IgD-negative memory B cell (primary cell): ENCODE data around the gene COL13A1. TPM values are rescaled to one million over a fixed set of nuclear protein-coding genes. Genes with fewer than 3 reads are reported as not detected.
A peak's percentile ranks its signal among the peaks of the same experiment; 100 is the strongest.

Source experiments
- H3K27ac Mint-ChIP-seq, 3 donors: one replicate each; pipeline ENCODE4 v1.8.0; 2020 to 2022; ENCODE audit warnings: mild to moderate bottlenecking in 3 of 3, mixed read lengths in 3 of 3, moderate library complexity in 1 of 3
- H3K27me3 Mint-ChIP-seq: one replicate; pipeline ENCODE4 v1.8.0; 2021; ENCODE audit warnings: mixed read lengths
- H3K36me3 Mint-ChIP-seq: one replicate; pipeline ENCODE4 v1.8.0; 2020; ENCODE audit warnings: mild to moderate bottlenecking, mixed read lengths
- H3K4me1 Mint-ChIP-seq, 3 donors: one replicate each; pipeline ENCODE4 v1.8.0; 2020 to 2022; ENCODE audit warnings: mixed read lengths in 3 of 3, mild to moderate bottlenecking in 1 of 3
- H3K4me3 Mint-ChIP-seq, 4 donors: one replicate each; pipeline ENCODE4 v1.8.0; 2020 to 2022; ENCODE audit warnings: mild to moderate bottlenecking in 4 of 4, mixed read lengths in 4 of 4, moderate library complexity in 3 of 4
- H3K9me3 Mint-ChIP-seq, 3 donors: one replicate each; pipeline ENCODE4 v1.8.0; 2020 to 2021; ENCODE audit warnings: mixed read lengths in 3 of 3, mild to moderate bottlenecking in 1 of 3
- polyA plus RNA-seq: library from polyadenylated mRNA; unstranded; fragments of 300-500 nt; fragmentation: Illumina TruSeq; gene quantifications from one replicate; pipeline ENCODE4 v1.2.3, GENCODE V29; 2021

The COL13A1 gene
- polyA plus RNA-seq, 1 donor from 2014 or later: not detected

- no peak overlapping the region for H3K27ac Mint-ChIP-seq
- peaks cover 33% of the 10 kb centered on the region for H3K27me3 Mint-ChIP-seq
- H3K36me3 Mint-ChIP-seq: no peaks in the 10 kb centered on the region
- H3K4me1 Mint-ChIP-seq: no peaks in the 10 kb centered on the region
- peaks cover 2 to 12% (median 7%) of the 10 kb centered on the region in 3 donors for H3K9me3 Mint-ChIP-seq
- H3K4me3 Mint-ChIP-seq: no peak overlapping the region
These were observed 172.9 kb downstream of the COL13A1 start for GRCh38 chr10:69974551-69975155.

GRCh38 chr10:69976795-69977546, 175.3 kb downstream of the COL13A1 start:
- peaks cover 5 to 24% (median 17%) of the 10 kb centered on the region in 3 donors for H3K9me3 Mint-ChIP-seq
- H3K4me1 Mint-ChIP-seq: no peaks in the 10 kb centered on the region
- H3K4me3 Mint-ChIP-seq: no peak overlapping the region
- H3K27me3 Mint-ChIP-seq: peaks cover 33% of the 10 kb centered on the region
- peaks cover 7% of the 10 kb centered on the region for H3K36me3 Mint-ChIP-seq
- peak overlapping the region in 1 of 3 donors; percentile 6 for H3K27ac Mint-ChIP-seq

GRCh38 chr10:69979174-69979573, 177.5 kb downstream of the COL13A1 start:
- Mint-ChIP-seq H3K9me3 (peaks cover 5 to 24% (median 17%) of the 10 kb centered on the region in 3 donors), H3K4me1 (no peaks in the 10 kb centered on the region), H3K36me3 (peaks cover 7% of the 10 kb centered on the region), H3K4me3 (no peak overlapping the region), H3K27me3 (peaks cover 27% of the 10 kb centered on the region), H3K27ac (no peak overlapping the region)

- peaks cover 18% of the 10 kb centered on the region for H3K27me3 Mint-ChIP-seq
- H3K36me3 Mint-ChIP-seq: peaks cover 7% of the 10 kb centered on the region
- H3K9me3 Mint-ChIP-seq: peaks cover 5 to 24% (median 19%) of the 10 kb centered on the region in 3 donors
- no peak overlapping the region for H3K27ac Mint-ChIP-seq
- H3K4me3 Mint-ChIP-seq: no peak overlapping the region
- H3K4me1 Mint-ChIP-seq: no peaks in the 10 kb centered on the region
These were observed 179.0 kb downstream of the COL13A1 start for GRCh38 chr10:69980672-69981071.

- no peaks in the 10 kb centered on the region for H3K4me1 Mint-ChIP-seq
- H3K27me3 Mint-ChIP-seq: peaks cover 4% of the 10 kb centered on the region
- no peak overlapping the region for H3K27ac Mint-ChIP-seq
- no peak overlapping the region for H3K4me3 Mint-ChIP-seq
- H3K36me3 Mint-ChIP-seq: no peaks in the 10 kb centered on the region
- peaks cover 0 to 3% (median 0%) of the 10 kb centered on the region in 3 donors for H3K9me3 Mint-ChIP-seq
These were observed 186.4 kb downstream of the COL13A1 start for GRCh38 chr10:69988094-69988493.

GRCh38 chr10:69991151-69991550, 189.4 kb downstream of the COL13A1 start:
- Mint-ChIP-seq H3K9me3 (peaks cover 0 to 3% (median 0%) of the 10 kb centered on the region in 3 donors), H3K36me3 (no peaks in the 10 kb centered on the region), H3K27ac (no peak overlapping the region), H3K27me3 (peaks cover 9% of the 10 kb centered on the region), H3K4me1 (no peaks in the 10 kb centered on the region), H3K4me3 (no peak overlapping the region)

- Mint-ChIP-seq H3K27ac (no peak overlapping the region), H3K36me3 (no peaks in the 10 kb centered on the region), H3K4me3 (no peak overlapping the region), H3K9me3 (peaks cover 0 to 3% (median 0%) of the 10 kb centered on the region in 3 donors), H3K27me3 (peaks cover 12% of the 10 kb centered on the region), H3K4me1 (no peaks in the 10 kb centered on the region)
These were observed 192.6 kb downstream of the COL13A1 start for GRCh38 chr10:69994262-69994661.

- Mint-ChIP-seq H3K27me3 (peaks cover 11% of the 10 kb centered on the region), H3K36me3 (no peaks in the 10 kb centered on the region), H3K4me3 (no peak overlapping the region), H3K27ac (no peak overlapping the region), H3K9me3 (peaks cover 0 to 3% (median 0%) of the 10 kb centered on the region in 3 donors), H3K4me1 (no peaks in the 10 kb centered on the region)
These were observed 194.9 kb downstream of the COL13A1 start for GRCh38 chr10:69996611-69997010.

GRCh38 chr10:70000262-70000661, 198.6 kb downstream of the COL13A1 start:
- no peaks in the 10 kb centered on the region for H3K36me3 Mint-ChIP-seq
- no peaks in the 10 kb centered on the region for H3K4me1 Mint-ChIP-seq
- no peak overlapping the region for H3K27ac Mint-ChIP-seq
- peaks cover 2 to 6% (median 6%) of the 10 kb centered on the region in 3 donors for H3K9me3 Mint-ChIP-seq
- peaks cover 10% of the 10 kb centered on the region for H3K27me3 Mint-ChIP-seq
- H3K4me3 Mint-ChIP-seq: no peak overlapping the region

GRCh38 chr10:70007116-70007820, 205.6 kb downstream of the COL13A1 start:
- Mint-ChIP-seq H3K27ac (no peak overlapping the region), H3K36me3 (no peaks in the 10 kb centered on the region), H3K27me3 (peaks cover 3% of the 10 kb centered on the region), H3K4me1 (no peaks in the 10 kb centered on the region), H3K4me3 (no peak overlapping the region), H3K9me3 (peaks cover 5 to 13% (median 13%) of the 10 kb centered on the region in 3 donors)

Other genes starting within 250 kb of the COL13A1 start
- gene NEUROG3, start 228.5 kb upstream of the COL13A1 start, polyA plus RNA-seq: not detected
- gene FAM241B, start 171.7 kb upstream of the COL13A1 start, polyA plus RNA-seq: 1.2 TPM